GM12865 (cell line): ENCODE measurements around the gene SNX14.

Source experiments
- DNase-seq: peaks from one replicate; pipeline ENCODE4 v3.0.0; 2010; ENCODE audit warnings: low read depth
- H3K4me3 ChIP-seq: 2 replicates; pipeline ENCODE4 v1.5.1; 2011; ENCODE audit warnings: mild to moderate bottlenecking, low read depth, low read length, control low read depth
- TF ChIP-seq, protein P1 (sequence below): IDR thresholded peaks from 2 replicates; pipeline ENCODE4 v1.5.1; 2011; ENCODE audit warnings: low read length, control low read depth, low read depth, inconsistent platforms; ENCODE audit not compliant: insufficient read depth; ENCODE audit errors: missing control alignments

SNX14 gene

DNA sequence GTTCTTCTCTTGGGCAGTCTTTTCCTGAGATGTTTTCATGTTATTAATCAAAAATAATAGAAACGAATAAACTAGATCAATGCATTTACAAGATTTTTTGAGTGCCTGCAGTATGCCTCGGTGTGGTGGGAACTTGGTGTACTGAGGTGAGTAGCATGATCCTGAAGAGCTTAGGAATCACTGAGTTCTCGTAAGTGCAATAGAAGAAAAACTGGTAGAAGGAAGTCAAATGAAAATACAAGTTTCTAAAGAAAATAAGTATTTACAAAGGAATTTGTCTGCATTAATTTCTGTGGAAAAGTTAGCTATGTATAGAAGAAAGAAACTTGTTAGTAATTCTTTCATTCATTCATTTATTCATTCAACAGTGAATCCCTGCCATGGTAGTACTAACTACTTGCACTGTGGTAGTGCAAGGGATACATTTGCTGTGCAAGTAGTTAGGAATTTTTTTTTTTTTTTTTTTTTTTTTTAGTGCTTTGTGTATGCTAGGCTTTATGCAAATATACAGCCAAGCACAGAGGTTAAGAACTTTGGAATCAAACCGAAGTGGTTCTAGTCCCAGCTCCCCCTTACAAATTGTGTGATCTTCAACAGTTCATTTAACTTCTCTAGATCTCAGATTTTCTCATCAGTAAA lies 129.9 kb downstream of the SNX14 start:
- DNase-seq: no peak
- TF ChIP-seq, protein P1, sequence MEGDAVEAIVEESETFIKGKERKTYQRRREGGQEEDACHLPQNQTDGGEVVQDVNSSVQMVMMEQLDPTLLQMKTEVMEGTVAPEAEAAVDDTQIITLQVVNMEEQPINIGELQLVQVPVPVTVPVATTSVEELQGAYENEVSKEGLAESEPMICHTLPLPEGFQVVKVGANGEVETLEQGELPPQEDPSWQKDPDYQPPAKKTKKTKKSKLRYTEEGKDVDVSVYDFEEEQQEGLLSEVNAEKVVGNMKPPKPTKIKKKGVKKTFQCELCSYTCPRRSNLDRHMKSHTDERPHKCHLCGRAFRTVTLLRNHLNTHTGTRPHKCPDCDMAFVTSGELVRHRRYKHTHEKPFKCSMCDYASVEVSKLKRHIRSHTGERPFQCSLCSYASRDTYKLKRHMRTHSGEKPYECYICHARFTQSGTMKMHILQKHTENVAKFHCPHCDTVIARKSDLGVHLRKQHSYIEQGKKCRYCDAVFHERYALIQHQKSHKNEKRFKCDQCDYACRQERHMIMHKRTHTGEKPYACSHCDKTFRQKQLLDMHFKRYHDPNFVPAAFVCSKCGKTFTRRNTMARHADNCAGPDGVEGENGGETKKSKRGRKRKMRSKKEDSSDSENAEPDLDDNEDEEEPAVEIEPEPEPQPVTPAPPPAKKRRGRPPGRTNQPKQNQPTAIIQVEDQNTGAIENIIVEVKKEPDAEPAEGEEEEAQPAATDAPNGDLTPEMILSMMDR: no peak
- H3K4me3 ChIP-seq: no peak overlapping the region

DNA sequence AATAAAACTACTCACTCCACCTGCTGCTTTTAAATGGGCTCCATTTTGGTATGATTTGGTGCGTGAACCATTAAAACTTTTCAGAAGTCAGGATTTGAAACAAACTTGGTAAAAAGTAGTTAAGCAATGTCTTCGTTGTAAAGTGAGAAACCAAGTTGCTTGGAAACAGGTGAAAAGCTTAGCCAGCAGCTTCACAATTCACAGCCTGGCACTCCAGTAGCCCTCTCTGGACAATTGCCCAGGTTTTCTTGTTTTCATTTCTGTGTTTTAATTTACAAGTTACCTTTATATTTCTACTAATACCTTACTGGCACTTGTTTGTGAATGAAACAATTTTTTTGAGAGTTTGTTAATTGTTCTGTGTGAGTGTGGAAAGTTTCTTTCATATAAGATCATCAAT lies 131.0 kb downstream of the SNX14 start:
- DNase-seq: no peak
- no peak overlapping the region for H3K4me3 ChIP-seq
- TF ChIP-seq, protein P1: no peak

DNA sequence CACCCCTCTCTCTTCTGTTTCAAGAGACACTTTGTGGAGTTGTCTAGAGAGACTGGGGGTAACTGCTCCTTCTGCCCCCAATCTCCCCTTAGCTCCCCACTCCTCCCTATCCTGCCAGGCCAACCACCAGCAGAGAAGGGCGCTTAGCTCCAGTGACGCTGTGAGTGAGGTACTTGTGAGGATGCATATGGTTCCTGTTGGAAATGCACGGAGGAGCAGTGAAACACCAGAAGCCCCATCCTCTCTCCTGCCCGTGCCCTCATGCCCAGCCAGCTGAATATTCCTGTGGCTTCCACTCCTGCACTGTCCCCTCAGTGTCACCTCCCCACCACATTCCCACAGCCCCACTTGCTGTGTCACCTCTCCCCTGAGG lies 131.9 kb downstream of the SNX14 start:
- no peak for DNase-seq
- TF ChIP-seq, protein P1: no peak
- H3K4me3 ChIP-seq: no peak overlapping the region; the same call in 1 of the 2 replicates

DNA sequence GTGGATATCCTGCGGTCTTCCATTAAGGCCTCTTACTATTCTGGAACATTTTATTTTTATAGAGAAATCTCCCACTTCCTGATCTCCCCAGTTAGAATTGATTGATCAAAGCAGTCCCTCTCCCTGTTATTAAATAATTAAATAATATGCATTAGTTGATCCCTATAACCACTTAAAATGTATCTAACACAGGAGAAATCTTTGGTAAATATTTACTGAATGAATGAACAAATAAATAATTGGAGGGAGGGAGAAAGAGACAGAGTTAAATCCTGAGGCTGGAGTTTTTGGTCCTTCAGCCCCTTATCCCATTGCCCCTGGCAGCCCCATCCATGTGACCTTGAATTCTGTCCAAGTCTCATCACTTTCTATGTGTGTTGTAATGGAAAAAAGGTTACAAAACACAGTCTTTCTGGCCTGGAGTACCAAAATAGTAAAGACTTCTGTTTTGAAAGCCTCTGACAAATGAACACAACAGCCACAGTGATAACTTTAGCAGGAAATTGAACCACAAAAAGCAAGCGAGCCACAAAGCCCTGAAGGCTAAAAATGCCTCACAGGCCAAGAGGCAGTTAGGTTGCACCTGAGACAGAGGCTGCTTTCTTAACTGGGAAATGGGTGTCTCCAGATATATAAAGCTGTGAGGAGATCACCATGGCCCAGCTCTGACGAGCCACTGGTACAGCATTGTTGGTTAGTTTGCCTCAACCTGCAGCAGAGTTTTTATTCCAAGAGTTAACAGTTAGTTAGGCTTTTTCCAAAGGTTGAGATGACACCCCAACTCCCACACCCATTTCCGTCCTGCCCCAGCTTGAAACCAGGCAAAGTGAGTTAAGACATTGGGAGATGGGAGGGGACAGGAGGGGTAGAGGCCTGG lies 132.5 kb downstream of the SNX14 start:
- no peak overlapping the region; the same call in 1 of the 2 replicates for H3K4me3 ChIP-seq
- TF ChIP-seq, protein P1: no peak
- peak; percentile 87 for DNase-seq

DNA sequence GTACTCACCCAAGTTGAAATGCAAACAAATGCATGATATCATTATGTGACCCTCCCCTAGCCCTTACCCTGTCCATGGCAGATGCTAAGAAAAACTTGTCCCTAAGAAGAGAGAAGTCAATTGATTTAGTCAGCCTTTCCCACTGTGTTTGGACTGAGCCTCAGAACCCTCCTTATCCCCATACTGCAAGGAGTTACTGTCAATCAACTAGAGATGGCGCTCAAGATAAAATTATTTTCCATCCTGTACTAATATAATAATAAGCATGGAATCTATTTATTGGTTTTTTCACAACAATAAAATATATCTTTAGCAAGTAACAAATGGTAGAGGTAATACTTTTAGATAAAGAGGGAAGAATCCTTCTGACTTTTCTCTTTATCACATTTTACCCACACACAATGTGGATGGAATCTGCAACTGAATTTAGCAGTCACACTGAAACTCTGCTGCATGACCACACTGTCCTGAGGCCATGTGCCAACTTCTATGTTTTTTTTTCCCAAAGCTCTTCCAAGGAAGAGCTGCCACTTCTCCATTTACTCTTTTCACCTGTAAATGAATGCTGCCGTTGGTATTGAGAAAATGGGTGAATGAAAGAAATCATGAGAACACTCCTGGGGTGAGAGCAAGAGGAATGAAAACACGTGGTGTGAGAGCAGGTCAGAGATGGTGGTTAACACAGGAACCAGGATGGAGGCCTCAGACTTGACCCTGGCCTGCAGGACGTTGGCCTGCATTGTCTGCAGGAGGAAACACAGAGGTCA lies 133.3 kb downstream of the SNX14 start:
- no peak overlapping the region for H3K4me3 ChIP-seq
- TF ChIP-seq, protein P1: no peak
- peak; percentile 46 for DNase-seq

DNA sequence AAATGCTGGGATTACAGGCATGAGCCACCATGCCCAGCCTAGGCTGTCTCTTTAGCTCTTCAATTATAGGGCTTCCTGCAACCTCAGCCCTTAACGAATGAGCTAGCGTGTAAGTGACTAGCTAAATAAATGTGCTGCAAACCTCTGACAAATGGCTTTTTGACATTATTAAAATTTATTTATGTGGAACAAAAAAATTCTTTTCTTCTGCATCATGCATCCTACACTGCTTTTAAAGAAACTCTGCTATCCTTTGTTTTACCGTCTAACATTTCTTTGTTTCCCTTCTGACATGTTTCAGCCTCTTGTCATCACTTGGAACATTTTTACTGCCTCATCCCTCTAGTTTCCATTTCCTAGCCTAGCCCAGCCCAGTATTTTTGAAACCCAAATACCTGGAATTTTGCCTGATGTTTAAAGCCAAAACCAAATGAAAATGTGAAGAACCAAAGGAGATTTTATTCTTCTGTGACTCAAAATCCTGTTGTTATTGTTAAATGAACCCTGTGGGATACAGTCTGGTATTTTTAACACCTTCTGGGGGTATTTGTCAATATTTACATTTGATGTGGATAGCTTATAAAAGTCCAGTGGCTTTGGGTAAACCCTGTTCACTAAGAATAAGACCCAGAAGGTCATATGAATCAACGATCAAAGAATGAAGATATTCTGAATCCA lies 134.3 kb downstream of the SNX14 start:
- DNase-seq: no peak
- H3K4me3 ChIP-seq: no peak overlapping the region
- TF ChIP-seq, protein P1: no peak
